Activated T-helper 9 cell treated with anti-CD3 and anti-CD28 coated beads, Interleukin-2, amount 50 U/mL, for 16 hours (primary cell): ENCODE results near the gene BPIFB3.

Experiments
- DNase-seq: peaks from one replicate; pipeline ENCODE4 v3.0.0-alpha.2; 2020; ENCODE audit warnings: low read depth

BPIFB3 gene, protein sequence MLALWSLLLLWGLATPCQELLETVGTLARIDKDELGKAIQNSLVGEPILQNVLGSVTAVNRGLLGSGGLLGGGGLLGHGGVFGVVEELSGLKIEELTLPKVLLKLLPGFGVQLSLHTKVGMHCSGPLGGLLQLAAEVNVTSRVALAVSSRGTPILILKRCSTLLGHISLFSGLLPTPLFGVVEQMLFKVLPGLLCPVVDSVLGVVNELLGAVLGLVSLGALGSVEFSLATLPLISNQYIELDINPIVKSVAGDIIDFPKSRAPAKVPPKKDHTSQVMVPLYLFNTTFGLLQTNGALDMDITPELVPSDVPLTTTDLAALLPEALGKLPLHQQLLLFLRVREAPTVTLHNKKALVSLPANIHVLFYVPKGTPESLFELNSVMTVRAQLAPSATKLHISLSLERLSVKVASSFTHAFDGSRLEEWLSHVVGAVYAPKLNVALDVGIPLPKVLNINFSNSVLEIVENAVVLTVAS

DNA sequence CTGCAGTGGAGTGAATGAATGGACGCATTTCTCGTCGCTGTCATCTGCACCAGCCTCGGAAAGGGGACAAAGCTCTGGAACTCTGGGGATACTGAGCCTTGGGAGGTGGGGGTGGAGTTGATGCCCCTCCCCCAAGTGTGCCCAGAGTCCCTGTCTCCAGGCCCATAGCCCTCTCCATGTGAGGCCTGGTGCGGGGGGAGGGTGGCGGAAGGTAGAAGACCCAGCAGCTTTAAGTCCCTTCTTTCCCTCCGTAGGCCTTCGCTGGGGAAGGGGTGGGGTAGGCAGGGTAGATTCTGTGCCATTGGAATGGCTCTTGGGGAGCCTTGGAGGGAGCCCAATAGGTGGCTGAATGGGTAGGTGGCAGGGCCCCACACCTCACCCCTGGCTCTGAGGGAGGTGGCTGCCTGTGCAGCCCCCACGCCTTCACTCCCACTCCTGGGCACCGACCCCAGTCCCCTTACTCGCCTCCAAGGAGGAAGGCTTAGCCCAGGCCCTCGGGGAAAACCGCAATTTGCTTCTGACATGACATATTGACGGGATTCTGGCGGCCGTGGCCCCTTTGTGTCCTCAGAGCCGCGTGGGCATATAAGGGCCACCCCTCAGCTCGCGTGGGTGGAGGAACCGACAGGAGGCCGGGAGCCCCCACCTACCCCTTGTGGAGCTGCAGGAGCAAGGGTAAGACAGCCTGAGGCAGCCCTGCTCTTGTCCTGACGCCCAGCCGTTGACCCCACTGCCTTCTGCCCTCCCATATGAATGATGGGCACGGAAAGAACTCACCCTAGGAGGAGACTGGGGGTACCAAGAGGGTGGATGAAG, at the start of gene BPIFB3:
BPIFB3 (plus strand) TSS at position 613 of the 816 bp plus-strand sequence. CDS start 1,533 bp downstream, outside the sequence.
- DNase-seq: no peak

GRCh38 chr20:33004141-33004751, 49.5 kb upstream of the BPIFB3 start, which contains the start of gene SUN5:
SUN5 (minus strand) TSS chr20:33004433; CDS start chr20:33004340, 93 bp downstream.
- DNase-seq: no peak

GRCh38 chr20:33005132-33005566, 48.6 kb upstream of the BPIFB3 start:
- no peak for DNase-seq

DNA sequence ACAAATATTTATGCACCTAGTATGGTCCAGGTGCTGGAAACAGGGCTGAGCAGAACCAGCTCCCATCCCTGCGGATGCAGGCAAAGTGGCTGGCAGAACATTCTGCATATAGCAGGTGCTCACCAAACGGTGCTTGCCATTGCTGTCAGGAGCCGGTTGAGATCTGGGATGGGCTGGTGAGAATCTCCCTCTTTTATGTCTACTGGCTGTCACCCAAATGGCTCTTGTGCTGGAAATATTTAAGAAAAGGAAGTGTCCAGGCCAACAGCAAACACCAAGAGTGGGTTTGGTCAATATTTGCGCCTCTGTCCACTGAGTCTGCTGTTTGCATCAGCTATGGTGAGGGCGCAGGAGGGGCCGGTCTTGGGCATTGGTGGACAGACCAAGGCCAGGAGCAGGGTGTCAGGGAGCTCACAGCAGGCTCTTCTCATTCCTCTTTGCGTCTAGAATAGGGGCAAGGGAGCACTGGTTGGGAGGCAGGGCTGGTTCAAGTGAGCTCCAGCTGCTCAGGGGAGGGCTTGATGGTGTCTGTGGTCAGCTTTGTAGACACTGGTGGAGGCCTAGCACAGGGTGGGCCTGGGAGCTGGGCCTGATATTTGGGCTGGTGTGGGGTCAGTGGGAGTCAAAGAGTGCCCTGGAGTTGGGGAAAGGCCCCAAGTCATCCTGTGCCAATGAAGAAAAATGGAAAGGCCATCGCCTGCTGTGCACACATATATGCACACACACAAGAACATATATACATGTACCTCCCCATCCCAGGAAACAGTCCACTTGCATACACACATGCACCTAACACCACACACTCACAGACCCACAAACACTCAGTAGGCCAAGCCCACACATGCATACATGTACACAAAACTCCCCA, 47.6 kb upstream of the BPIFB3 start:
- DNase-seq: no peak

DNA sequence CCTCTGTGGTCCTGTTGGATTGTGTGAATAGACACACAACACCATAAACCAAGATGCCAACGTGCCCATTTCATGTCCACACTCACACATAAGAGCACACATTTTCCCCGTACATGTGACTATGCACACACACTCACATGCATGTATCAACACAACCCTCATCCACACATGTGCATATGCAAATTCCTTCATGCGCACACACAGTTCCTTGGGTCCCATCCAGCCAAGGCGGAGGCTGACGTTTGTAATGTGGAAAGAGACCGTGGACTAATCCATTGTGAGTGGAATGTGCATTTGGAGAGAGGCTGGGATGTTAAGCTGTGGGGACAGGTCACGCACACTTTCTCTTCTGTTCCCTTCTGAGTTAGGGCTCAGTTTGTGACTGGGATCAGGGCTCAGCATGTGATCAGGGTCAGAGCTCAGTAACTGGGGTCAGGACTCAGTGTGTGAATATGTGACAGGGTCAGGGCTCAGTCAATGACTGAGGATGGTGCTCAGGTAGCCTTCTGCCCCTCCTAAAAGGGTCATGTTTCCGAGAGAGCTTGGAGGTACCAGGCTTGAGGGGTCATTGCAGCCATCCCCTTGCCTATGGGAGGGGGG, 46.8 kb upstream of the BPIFB3 start:
- no peak for DNase-seq

DNA sequence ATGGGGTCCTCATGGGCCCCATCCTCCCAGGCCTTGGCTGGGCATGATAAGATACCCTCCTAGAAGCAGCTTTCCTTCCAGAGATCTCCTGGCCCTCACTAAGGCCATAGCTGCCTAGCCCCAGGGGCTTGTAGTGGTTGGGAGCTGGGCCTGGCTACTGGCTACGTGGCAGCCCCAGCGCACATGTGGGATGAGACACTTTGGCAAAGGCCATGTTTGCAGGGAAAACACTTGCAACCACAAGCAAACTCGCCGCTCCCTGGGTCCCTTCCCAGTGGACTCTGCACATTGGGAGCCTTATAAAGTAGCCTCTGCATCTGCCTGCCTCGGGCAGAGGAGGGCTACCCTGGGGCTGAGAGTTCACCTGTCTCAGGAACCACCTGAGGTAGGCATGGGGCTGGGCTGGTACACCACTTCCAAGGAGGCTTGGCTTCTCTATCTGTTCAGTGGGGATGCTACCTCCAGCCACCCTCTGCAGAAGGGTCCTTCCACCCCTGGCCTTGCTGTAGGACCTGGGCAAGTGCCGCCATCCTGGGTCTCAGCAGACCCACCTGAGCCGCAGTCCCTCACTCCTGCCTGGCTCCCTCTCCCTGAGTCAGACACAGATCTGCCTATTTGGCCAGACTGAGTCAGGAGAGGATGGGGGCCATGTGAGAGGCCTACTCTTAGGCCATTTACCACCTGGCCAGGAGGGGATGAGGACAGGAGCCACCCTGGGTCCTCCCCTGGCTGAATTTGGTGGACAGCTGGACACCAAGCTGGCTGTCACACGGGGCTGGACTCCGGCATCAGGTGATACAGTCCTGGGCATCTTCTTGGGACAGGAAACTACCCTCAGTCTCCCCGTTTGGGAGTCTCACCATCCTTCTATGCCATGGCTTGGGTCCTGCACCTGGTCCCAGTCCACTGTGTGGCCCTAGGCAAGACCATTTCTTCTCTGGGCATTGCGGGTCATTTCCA, 46.0 kb upstream of the BPIFB3 start, which contains the start of gene BPIFB2:
BPIFB2 (plus strand) TSS at position 329 of the 960 bp plus-strand sequence. CDS start 871 bp downstream, outside the sequence.
- DNase-seq: no peak

DNA sequence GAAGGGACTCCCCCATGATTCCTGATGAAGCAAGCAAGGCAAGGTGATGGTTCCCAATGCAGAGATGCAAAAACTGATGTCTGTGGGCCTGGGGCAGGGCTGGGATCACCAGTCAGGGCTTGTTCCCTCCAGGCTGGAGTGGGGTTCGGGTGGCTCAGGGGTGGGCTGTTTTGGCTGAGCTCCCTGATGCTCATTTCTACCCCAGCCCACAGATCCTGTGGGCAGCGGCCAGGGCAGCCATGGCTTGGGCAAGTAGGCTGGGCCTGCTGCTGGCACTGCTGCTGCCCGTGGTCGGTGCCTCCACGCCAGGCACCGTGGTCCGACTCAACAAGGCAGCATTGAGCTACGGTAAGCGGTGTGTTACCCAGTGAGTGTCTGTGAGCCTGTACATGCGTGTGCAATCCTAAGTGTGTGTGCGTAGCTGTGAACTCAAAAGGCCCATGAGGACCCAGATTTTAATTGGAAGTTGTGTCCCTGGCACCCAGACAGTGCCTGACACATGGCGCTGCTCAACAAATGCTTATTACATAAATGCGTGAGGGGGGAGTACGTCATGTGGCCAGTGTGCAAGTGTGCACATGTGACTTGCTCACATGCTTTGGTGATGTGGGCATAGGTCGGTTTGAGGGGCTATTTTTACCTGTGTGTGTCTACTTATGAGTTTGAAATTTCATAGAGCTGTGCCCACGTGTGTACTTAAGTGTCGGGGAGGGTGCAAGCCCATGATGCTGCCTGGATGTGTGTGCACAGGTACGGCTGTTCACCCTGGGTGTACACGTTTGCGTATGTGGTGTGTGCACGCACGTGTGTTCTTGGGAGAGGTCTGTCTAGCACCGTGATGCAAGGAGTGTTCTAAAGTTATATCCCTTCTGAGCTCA, 45.1 kb upstream of the BPIFB3 start:
- DNase-seq: no peak

- no peak for DNase-seq
These were observed 44.2 kb upstream of the BPIFB3 start for GRCh38 chr20:33009214-33010132.

DNA sequence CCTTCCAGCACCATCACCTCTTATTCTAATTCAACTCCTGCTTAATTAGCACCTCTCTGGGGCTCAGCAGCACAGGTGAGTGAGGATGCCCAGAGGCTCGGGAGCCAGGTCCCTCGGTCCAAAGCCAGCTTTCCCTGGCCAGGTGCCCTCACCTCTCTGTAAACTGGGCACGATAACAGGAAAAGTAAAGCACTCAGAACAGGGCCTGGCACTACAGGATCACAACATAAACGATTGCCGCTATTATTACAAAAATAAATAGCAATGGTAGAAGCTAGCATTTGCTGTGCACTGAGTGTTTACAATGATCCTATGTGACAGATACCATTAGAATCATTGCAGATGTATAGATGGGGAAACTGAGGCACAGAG, 43.6 kb upstream of the BPIFB3 start:
- DNase-seq: no peak

- DNase-seq: no peak
These were observed 42.8 kb upstream of the BPIFB3 start for GRCh38 chr20:33010674-33011449.

- DNase-seq: no peak
These were observed 41.1 kb upstream of the BPIFB3 start for GRCh38 chr20:33012327-33013189.

- DNase-seq: no peak
These were observed 39.9 kb upstream of the BPIFB3 start for GRCh38 chr20:33013701-33014326.

- no peak for DNase-seq
These were observed 39.2 kb upstream of the BPIFB3 start for GRCh38 chr20:33014336-33015113.

- DNase-seq: no peak
These were observed 38.6 kb upstream of the BPIFB3 start for GRCh38 chr20:33015114-33015484.
